ENCODE data around the gene RNF220.

GRCh38 chr1:44454704-44455103 lies 49.6 kb downstream of the RNF220 start:
- TF ChIP-seq CTCF (IDR thresholded peaks at IDR 0.05 in 8 of 11, conservative IDR thresholded peaks at IDR 0.05 in 3 of 11) = no peak
- no peak for TF ChIP-seq POLR2AphosphoS5 (IDR thresholded peaks at IDR 0.05)

All from spleen (tissue), 7 donors.